Lower leg skin (tissue), 3 donors: ENCODE data around the gene PTPRC.

Source experiments
- POLR2A ChIP-seq, 2 donors: fragments of 450-650 bp; IDR thresholded peaks; one replicate each; pipeline ENCODE4 v1.6.1; 2016 to 2017; ENCODE audit warnings: antibody characterized with exemption in 2 of 2, mild to moderate bottlenecking in 1 of 2, moderate library complexity in 1 of 2
- TF ChIP-seq, protein P1 (sequence below), 3 donors: fragments of 450-650 bp; IDR thresholded peaks; one replicate each; pipeline ENCODE4 v1.5.1; 2016; ENCODE audit warnings: antibody characterized with exemption in 3 of 3, mild to moderate bottlenecking in 3 of 3, moderate library complexity in 2 of 3

DNA sequence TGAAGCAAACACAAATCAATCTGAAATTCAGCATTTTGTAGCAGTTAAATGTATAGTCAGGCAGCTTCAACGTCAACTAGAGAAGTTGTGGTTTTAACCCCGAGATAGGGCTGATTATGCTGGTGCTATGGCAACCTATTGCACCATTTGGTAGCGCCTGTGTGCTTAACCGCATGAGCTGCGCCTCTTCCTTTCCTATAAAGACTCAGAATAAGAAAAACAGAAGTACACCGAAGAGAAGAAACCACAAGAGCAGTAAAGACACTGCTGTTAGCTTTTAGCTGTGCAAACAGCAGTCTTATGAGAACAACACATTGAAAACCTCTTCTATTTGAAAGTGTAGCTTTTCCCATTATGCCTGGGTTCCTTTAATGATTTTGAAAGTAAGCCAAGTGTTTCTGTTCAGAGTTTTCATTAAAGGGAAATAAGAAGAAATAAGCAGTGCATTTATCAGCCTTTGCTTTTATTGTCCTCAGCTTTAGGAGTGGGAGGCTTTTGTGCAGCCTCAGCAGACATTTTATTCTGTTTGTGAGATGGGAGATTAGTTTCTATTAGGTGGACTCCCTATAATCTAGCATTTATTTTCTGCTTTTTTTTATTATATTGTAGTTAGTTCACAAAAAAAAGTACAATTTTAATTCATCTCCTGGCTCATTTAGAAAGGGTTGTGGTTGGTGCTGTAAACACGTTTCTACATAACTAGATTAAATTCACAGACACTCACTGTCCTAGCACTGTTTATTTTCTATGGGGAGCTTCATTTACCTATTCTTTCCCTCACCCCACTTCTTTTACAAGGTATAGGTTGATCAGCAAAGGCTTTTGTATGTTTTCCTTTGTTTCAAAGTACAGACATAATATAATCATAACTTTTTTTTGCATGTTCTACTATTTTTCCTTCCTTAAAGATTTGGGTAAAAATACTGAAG lies 43.3 kb downstream of the PTPRC start:
- TF ChIP-seq, protein P1, sequence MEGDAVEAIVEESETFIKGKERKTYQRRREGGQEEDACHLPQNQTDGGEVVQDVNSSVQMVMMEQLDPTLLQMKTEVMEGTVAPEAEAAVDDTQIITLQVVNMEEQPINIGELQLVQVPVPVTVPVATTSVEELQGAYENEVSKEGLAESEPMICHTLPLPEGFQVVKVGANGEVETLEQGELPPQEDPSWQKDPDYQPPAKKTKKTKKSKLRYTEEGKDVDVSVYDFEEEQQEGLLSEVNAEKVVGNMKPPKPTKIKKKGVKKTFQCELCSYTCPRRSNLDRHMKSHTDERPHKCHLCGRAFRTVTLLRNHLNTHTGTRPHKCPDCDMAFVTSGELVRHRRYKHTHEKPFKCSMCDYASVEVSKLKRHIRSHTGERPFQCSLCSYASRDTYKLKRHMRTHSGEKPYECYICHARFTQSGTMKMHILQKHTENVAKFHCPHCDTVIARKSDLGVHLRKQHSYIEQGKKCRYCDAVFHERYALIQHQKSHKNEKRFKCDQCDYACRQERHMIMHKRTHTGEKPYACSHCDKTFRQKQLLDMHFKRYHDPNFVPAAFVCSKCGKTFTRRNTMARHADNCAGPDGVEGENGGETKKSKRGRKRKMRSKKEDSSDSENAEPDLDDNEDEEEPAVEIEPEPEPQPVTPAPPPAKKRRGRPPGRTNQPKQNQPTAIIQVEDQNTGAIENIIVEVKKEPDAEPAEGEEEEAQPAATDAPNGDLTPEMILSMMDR (IDR thresholded peaks at IDR 0.05), result no peak
- TF ChIP-seq POLR2A (IDR thresholded peaks at IDR 0.05), result no peak
